HUES6 (cell line): ENCODE data around the gene WWTR1.

ENCODE experiments used
- H3K27ac ChIP-seq: 2 replicates; pipeline ENCODE4 v1.7.0; 2013; ENCODE audit warnings: low read depth, mild to moderate bottlenecking, low read length, inconsistent platforms
- H3K27me3 ChIP-seq: 2 replicates; pipeline ENCODE4 v1.6.1; 2013; ENCODE audit warnings: low read length; ENCODE audit not compliant: control insufficient read depth, insufficient read depth
- H3K36me3 ChIP-seq: 2 replicates; pipeline ENCODE4 v1.6.1; 2013; ENCODE audit warnings: low read length; ENCODE audit not compliant: control insufficient read depth, insufficient read depth
- H3K4me1 ChIP-seq: 2 replicates; pipeline ENCODE4 v1.6.1; 2013; ENCODE audit warnings: low read length; ENCODE audit not compliant: control insufficient read depth, insufficient read depth
- H3K4me3 ChIP-seq: 2 replicates; pipeline ENCODE4 v1.5.1; 2013; ENCODE audit warnings: low read depth, low read length
- H3K9ac ChIP-seq: one replicate; pipeline ENCODE4 v1.6.1; 2013; ENCODE audit warnings: mild to moderate bottlenecking, low read length
- H3K9me3 ChIP-seq: 2 replicates; pipeline ENCODE4 v1.6.1; 2013; ENCODE audit warnings: low read depth, low read length; ENCODE audit not compliant: control insufficient read depth, insufficient read depth

Gene WWTR1

DNA sequence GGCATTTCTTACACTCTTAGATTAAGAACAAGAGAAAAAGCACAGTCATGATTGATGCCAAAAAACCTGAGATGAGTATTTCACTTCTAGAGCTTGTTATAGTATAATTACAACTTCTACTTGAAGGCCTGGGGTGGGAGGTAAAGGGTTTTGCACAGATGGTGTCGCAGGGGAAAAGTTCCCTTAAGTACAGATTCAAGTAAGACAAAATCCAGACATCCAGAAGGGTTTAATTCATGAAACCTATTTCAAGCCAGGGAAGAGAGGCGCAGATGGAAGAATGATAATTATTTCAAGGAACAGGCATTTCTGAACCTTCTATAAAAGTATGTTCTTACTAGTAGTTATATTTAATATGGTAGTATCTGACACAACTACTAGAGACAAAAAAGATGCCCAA is 112.8 kb downstream of the WWTR1 start:
- no peaks in the 10 kb centered on the region for H3K9me3 ChIP-seq
- no peak overlapping the region for H3K27ac ChIP-seq
- no peaks in the 10 kb centered on the region for H3K27me3 ChIP-seq
- H3K4me3 ChIP-seq: no peak overlapping the region
- no peak overlapping the region for H3K9ac ChIP-seq
- H3K4me1 ChIP-seq: peaks cover 36% of the 10 kb centered on the region
- H3K36me3 ChIP-seq: peaks cover 18% of the 10 kb centered on the region

DNA sequence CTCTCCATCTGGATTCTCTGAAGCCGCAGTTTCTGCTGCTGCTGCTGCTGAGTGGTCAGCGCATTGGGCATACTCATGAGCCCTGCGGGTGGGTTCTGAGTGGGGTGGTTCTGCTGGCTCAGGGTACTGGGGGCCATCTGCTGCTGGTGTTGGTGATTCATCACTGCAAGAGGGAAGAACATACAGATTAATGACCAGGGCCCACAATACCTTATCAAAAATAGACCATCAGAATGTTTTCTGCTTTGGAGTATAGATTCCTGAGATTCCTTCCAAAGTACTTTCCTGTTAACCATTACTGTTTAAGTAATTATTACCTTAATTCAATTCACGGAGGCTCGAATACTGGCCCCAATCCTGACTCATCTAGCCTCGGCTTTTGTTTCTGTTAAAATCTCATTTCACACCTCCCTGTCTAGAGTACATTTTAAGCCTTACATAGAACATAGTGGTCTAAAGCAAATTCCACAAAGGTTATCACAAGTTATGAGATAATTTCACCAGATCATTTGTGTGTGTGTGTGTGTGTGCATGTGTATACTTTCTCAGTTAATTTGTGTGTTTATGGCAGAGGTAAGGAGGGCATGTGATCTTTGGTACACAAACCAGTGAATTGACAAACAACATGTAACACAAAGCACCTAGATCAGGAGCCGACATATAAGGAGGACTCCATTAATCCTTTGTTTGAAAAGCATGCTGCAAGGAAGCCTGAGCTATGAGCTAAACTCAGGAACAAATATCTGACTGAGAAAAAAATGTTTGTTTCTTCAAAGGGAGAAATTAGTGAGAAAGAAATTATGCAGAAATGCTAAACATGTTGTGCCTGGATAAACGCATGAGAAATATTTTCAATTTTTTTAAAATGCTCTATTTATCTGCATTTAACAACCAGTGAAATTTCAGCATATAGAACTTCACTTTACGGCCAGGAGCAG is 115.2 kb downstream of the WWTR1 start:
- Histone ChIP-seq H3K27ac (peak overlapping the region; percentile 37), H3K9ac (no peak overlapping the region)

DNA sequence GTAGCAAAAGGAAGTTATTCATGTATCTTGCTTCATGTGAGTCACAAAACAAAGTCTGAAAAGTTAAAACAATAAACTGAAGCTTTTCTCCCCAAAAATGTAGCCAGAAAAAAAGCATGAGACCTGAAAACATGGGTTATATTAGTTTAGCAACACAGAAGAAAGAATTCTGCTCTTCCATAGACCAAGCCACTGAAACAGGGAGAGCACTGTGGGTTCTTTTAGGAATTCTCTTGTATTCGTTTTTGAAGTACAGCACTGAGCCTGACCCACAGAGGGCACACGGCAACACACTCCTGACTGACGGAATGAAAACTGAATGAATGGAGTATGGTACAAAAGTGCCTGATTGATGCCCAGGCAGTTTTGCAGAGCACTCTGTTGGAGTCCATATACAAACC is 116.7 kb downstream of the WWTR1 start:
- H3K9ac ChIP-seq: no peak overlapping the region
- no peaks in the 10 kb centered on the region for H3K27me3 ChIP-seq
- no peak overlapping the region for H3K27ac ChIP-seq
- no peak overlapping the region for H3K4me3 ChIP-seq
- H3K36me3 ChIP-seq: peaks cover 18% of the 10 kb centered on the region
- no peaks in the 10 kb centered on the region for H3K9me3 ChIP-seq
- peaks cover 33% of the 10 kb centered on the region for H3K4me1 ChIP-seq

More for the DNA sequence above, 115.2 kb downstream of the WWTR1 start:
- Histone ChIP-seq H3K4me3 (no peak overlapping the region), H3K36me3 (peaks cover 18% of the 10 kb centered on the region), H3K27me3 (no peaks in the 10 kb centered on the region), H3K4me1 (peaks cover 21% of the 10 kb centered on the region), H3K9me3 (no peaks in the 10 kb centered on the region)

DNA sequence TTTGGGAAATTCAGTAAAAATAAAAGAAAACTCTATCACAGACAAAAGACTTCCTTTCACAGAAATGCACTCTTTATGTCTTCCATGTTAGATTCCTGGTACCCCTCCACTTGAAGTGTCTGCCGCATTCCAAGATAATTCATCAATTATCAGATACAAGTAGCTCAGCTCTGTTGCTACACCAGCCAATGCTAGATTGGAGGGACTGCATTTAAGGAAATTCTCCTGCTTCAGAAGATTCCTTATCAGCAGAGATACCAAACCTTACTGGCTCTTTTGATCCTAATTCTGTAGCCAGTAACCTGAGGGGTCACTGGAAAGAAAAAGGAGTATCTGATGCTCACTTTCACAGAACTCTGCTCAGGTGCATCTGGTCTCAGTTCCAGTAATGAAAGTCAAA is 119.5 kb downstream of the WWTR1 start:
- Histone ChIP-seq H3K36me3 (peaks cover 18% of the 10 kb centered on the region), H3K9me3 (no peaks in the 10 kb centered on the region), H3K27ac (no peak overlapping the region), H3K4me1 (peaks cover 50% of the 10 kb centered on the region), H3K4me3 (no peak overlapping the region), H3K9ac (no peak overlapping the region), H3K27me3 (no peaks in the 10 kb centered on the region)

DNA sequence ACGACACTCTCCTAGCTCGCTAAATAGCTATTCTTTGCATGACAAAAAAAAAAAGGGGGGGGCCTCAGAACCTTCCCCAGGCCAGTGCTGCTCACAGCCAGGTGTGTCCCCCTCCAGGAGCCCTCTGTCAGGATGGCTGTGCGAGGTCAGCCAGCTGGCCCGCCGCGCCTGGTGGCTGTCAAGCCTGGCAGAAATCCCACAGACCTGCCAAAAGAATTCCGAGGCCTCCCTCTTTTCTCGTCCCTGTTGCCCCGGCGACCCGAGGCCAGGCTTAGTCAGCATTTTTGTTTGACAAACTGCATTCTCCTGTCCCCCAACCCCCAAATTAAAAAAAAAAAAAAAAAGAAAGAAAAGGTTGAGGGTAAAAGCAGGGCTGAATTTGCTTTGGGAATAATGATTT is 121.4 kb downstream of the WWTR1 start:
- Histone ChIP-seq H3K4me3 (no peak overlapping the region), H3K36me3 (peaks cover 3% of the 10 kb centered on the region), H3K4me1 (peaks cover 47% of the 10 kb centered on the region), H3K9ac (no peak overlapping the region), H3K27me3 (no peaks in the 10 kb centered on the region), H3K9me3 (no peaks in the 10 kb centered on the region), H3K27ac (peak overlapping the region; percentile 31; the same call in 1 of the 2 replicates)

DNA sequence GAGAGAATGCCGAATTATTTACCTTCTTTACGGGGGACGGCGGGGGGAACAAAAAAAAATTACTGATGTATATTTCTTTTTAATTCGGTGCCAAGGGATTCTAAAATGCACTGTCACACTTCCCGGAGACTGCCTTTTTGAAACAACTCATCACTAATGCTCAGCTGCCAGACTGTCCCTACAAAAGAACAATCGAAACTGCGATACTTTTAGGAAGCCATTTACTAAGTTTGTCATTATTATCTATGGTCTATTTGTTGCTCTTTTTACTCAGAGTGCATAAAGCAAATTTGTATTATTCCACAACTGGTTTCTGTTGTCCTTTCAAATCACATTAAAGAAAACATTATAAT is 122.5 kb downstream of the WWTR1 start:
- Histone ChIP-seq H3K4me3 (no peak overlapping the region), H3K36me3 (no peaks in the 10 kb centered on the region), H3K27me3 (no peaks in the 10 kb centered on the region), H3K9me3 (no peaks in the 10 kb centered on the region), H3K9ac (no peak overlapping the region), H3K4me1 (peaks cover 43% of the 10 kb centered on the region), H3K27ac (no peak overlapping the region)

DNA sequence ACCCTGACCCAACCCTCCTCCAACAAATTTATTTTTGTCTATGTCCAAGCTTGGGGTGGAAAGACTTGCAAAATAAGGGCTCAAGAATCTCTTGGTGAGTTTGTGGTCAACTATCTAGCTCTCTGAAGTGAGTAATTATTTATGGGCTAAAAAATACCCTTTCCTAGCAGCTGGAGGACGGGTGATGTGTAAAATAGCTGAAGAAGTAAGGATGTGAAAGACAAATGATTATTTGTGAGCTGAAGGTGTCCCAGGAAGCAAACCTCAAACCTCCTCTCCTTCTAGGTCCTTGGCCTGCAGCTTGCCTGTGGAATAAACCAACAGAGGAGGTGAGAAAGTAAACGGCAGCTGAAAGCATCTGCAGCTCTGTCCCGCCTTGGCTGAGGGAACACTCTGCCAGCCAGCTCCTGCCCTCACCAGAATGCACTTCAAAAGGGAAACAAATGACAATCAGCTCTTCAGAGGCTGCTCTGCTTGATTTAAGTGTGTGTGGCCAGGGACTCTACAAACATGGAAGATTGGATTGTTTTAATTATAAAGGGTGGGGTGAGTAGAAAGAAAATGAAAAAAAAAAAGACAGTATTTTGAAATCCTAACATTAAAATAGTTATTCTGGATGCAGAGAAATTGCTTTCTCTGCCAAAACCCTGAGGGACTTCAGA is 123.0 kb downstream of the WWTR1 start:
- Histone ChIP-seq H3K4me1 (peaks cover 39% of the 10 kb centered on the region), H3K27ac (no peak overlapping the region)

DNA sequence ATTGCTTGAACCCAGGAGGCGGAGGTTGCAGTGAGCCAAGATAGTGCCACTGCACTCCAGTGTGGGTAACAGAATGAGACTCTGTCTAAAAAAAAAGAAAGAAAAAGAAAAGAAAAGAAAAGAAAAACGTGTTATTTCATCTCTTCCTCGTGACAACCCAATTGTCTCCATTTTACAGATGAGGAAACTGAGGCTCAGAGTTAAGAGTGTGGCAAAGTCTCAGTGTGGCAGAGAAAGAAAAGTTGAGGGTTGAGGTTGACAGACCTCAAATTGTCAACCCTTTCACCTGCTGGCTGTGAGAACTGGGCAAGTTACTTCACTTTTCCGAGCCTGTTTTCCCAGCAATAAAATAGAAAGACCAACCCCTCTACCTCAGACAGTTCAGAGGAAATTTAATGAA is 123.7 kb downstream of the WWTR1 start:
- Histone ChIP-seq H3K9ac (no peak overlapping the region), H3K4me1 (peaks cover 39% of the 10 kb centered on the region), H3K36me3 (no peaks in the 10 kb centered on the region), H3K27me3 (no peaks in the 10 kb centered on the region), H3K27ac (no peak overlapping the region), H3K4me3 (no peak overlapping the region), H3K9me3 (no peaks in the 10 kb centered on the region)

More for the DNA sequence above, 123.0 kb downstream of the WWTR1 start:
- H3K27me3 ChIP-seq: no peaks in the 10 kb centered on the region
- H3K36me3 ChIP-seq: no peaks in the 10 kb centered on the region
- H3K4me3 ChIP-seq: no peak overlapping the region
- no peaks in the 10 kb centered on the region for H3K9me3 ChIP-seq
- H3K9ac ChIP-seq: no peak overlapping the region

DNA sequence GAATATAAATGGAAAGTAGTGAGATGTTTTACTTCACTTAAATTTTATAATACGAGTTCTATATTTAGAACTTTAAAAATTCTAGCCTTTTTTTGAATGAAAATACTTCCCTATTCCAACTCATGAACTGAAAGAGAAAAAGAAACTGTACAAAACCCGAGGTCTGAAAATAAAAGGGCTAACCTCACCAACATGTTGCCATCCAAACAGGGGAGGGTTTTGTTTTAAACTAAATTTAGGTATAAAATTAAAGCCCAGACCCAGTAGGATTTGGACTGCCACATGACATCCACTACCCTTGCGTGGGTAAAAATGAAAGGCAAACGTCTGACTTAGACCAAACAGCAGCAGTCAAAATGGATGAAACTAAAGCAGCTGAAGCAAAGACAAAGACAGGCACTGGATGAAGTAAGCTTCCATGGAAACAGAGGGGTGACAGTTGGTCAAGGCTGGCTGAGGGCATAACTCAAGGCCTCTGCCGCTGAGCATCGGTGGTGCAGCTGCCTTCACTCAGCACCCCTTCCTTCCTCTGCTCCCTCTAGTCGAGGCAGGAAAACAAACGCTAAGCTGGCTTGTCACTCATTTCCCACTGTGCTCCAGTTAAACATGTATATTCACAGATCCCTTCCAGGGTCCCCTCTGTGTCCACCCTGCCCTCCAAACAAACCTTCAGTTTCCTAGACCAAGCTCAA is 125.2 kb downstream of the WWTR1 start:
- Histone ChIP-seq H3K4me3 (no peak overlapping the region), H3K4me1 (peaks cover 52% of the 10 kb centered on the region), H3K36me3 (no peaks in the 10 kb centered on the region), H3K9me3 (no peaks in the 10 kb centered on the region), H3K27ac (no peak overlapping the region), H3K27me3 (no peaks in the 10 kb centered on the region), H3K9ac (no peak overlapping the region)

DNA sequence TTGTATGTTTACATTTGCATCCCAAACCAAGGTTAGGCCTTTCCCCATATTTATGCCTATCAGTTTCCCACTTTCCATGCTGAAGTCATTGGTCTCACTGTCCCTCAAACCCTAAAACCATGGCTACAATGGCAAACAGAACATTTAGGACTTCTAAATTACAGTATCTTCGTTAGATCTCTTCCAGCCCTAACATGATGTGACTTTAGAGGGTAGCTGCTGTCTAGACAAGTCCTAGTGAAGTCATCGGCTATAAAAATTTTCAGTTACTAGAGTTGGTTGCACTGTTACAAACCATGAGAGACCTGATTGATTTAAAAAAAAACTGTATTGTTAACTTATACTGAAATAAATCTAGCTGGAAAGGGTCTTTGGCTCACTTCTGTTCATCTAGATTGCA is 128.7 kb downstream of the WWTR1 start:
- peaks cover 17% of the 10 kb centered on the region for H3K36me3 ChIP-seq
- no peak overlapping the region for H3K9ac ChIP-seq
- H3K27ac ChIP-seq: no peak overlapping the region
- H3K4me3 ChIP-seq: no peak overlapping the region
- no peaks in the 10 kb centered on the region for H3K27me3 ChIP-seq
- peaks cover 24% of the 10 kb centered on the region; the same call in 1 of the 2 replicates for H3K4me1 ChIP-seq
- H3K9me3 ChIP-seq: no peaks in the 10 kb centered on the region

DNA sequence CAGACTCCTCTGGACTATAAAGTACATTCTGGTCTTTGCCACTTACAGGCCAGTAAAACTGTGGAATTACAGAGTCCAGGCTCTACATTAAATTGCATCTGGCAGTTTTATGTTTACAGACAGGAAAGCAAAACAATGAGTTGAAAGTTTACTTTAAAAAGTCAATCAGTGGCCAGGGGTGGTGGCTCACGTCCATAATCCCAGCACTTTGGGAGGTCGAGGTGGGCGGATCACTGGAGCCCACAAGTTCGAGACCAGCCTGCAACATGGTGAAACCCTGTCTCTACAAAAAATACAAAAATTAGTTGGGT is 129.5 kb downstream of the WWTR1 start:
- H3K4me1 ChIP-seq: peaks cover 21% of the 10 kb centered on the region; the same call in 1 of the 2 replicates
- no peak overlapping the region for H3K4me3 ChIP-seq
- no peak overlapping the region for H3K9ac ChIP-seq
- H3K36me3 ChIP-seq: peaks cover 25% of the 10 kb centered on the region
- no peaks in the 10 kb centered on the region for H3K27me3 ChIP-seq
- no peak overlapping the region for H3K27ac ChIP-seq
- H3K9me3 ChIP-seq: no peaks in the 10 kb centered on the region
